Endothelial cell of umbilical vein (primary cell): Measurements from ENCODE around the gene USP31. TPM values are rescaled to one million over a fixed set of nuclear protein-coding genes. Genes with fewer than 3 reads are reported as not detected.

Source experiments
- BruUV-seq: library from RNA; stranded (reverse); fragments of 400-500 nt; replicated peaks from 2 replicates; lab custom pipeline; 2021; lab: Mats Ljungman, UMichigan
- CTCF ChIA-PET: fragments of 300-600, 350-600 bp; sonication (Branson Sonifier 250); formaldehyde crosslinking; loops from one replicate; lab custom pipeline; 2021; ENCODE audit warnings: antibody characterized with exemption, inconsistent platforms; lab: Charles Lee
- POLR2A ChIA-PET: fragments of 300-600, 350-600 bp; sonication (Branson Sonifier 250); formaldehyde crosslinking; loops from one replicate; lab custom pipeline; 2021; ENCODE audit warnings: antibody characterized with exemption, inconsistent platforms; lab: Charles Lee
- DNase-seq: peaks from one replicate; pipeline ENCODE4 v3.0.0-alpha.2; 2011; ENCODE audit warnings: low read depth, low spot score
- FAIRE-seq: peaks from 2 replicates; lab custom pipeline; 2011; peaks lifted over from hg19 to GRCh38; lab: Jason Lieb, UNC
- H2AFZ ChIP-seq: 2 replicates; pipeline ENCODE4 v1.6.0; 2012; ENCODE audit warnings: low read depth, low read length, control low read depth, inconsistent platforms
- H3K27ac ChIP-seq: 2 replicates; pipeline ENCODE4 v1.5.1; 2011; ENCODE audit warnings: low read depth, mild to moderate bottlenecking, control low read depth, low read length, moderate library complexity; ENCODE audit not compliant: insufficient read depth
- H3K27me3 ChIP-seq, 2 experiments: 2 replicates each; pipeline versions ENCODE4 v1.6.0 to v1.6.1; 2011; ENCODE audit warnings: low read length in 2 of 2, mixed read lengths in 1 of 2; ENCODE audit not compliant: control insufficient read depth in 2 of 2, insufficient read depth in 2 of 2
- H3K36me3 ChIP-seq, 2 experiments: 2 replicates in 1 of 2; 3 replicates in 1 of 2; pipeline ENCODE4 v1.5.1; 2011; ENCODE audit warnings: low read length in 2 of 2, mild to moderate bottlenecking in 1 of 2, moderate library complexity in 1 of 2; ENCODE audit not compliant: control insufficient read depth in 2 of 2, insufficient read depth in 2 of 2; ENCODE audit errors: extremely low read depth in 1 of 2
- H3K4me1 ChIP-seq: 3 replicates; pipeline ENCODE4 v1.5.1; 2011; ENCODE audit warnings: mild to moderate bottlenecking, low read length; ENCODE audit not compliant: control insufficient read depth, insufficient read depth; ENCODE audit errors: extremely low read depth
- H3K4me2 ChIP-seq: 2 replicates; pipeline ENCODE4 v1.6.1; 2011; ENCODE audit warnings: low read length, control low read depth, mixed read lengths; ENCODE audit not compliant: insufficient read depth
- H3K4me3 ChIP-seq, 3 experiments: fragments of 200-600 bp in 1 of 3; sonication (generic), shearing (Covaris generic) in 1 of 3; replicated peaks in 1 of 3; 2 replicates each; pipeline ENCODE4 v1.5.1; 2011 to 2016; ENCODE audit warnings: control low read depth in 3 of 3, low read length in 3 of 3, mild to moderate bottlenecking in 2 of 3, inconsistent platforms in 1 of 3, low read depth in 1 of 3, moderate library complexity in 1 of 3; ENCODE audit not compliant: insufficient read depth in 1 of 3
- H3K79me2 ChIP-seq: 2 replicates; pipeline ENCODE4 v1.6.0; 2012; ENCODE audit warnings: low read length, inconsistent platforms; ENCODE audit not compliant: control insufficient read depth, insufficient read depth
- H3K9ac ChIP-seq: replicated peaks from 2 replicates; pipeline ENCODE3; 2011; ENCODE audit warnings: low read length, control low read depth; ENCODE audit not compliant: insufficient read depth; ENCODE audit errors: extremely low read depth
- H3K9me1 ChIP-seq: replicated peaks from 3 replicates; pipeline ENCODE4 v1.6.0; 2011; ENCODE audit warnings: mild to moderate bottlenecking, low read length; ENCODE audit not compliant: control insufficient read depth, insufficient read depth; ENCODE audit errors: extremely low read depth
- H3K9me3 ChIP-seq: replicated peaks from 2 replicates; pipeline ENCODE4 v1.5.1; 2012; ENCODE audit warnings: low read length, inconsistent platforms; ENCODE audit not compliant: control insufficient read depth, insufficient read depth
- H4K20me1 ChIP-seq: replicated peaks from 2 replicates; pipeline ENCODE3; 2011; ENCODE audit warnings: mild to moderate bottlenecking, low read length; ENCODE audit not compliant: control insufficient read depth, insufficient read depth; ENCODE audit errors: extremely low read depth
- CTCF ChIP-seq, 2 donors: IDR thresholded peaks; 1 replicate in 1 of 2; 2 replicates in 1 of 2; pipeline ENCODE4 v1.5.1; 2011; ENCODE audit warnings: low read length in 2 of 2, mild to moderate bottlenecking in 2 of 2, moderate library complexity in 2 of 2, control low read depth in 1 of 2, inconsistent platforms in 1 of 2, low read depth in 1 of 2; ENCODE audit not compliant: insufficient read depth in 1 of 2; ENCODE audit errors: extremely low read depth in 1 of 2
- EZH2 ChIP-seq: IDR thresholded peaks from 2 replicates; pipeline ENCODE4 v1.6.1; 2012; ENCODE audit warnings: borderline replicate concordance, low read depth, mild to moderate bottlenecking, moderate library complexity, low read length, inconsistent platforms; ENCODE audit not compliant: severe bottlenecking
- FOS ChIP-seq: IDR thresholded peaks from 2 replicates; pipeline ENCODE4 v1.6.1; 2011; ENCODE audit warnings: mild to moderate bottlenecking, low read length, moderate library complexity, borderline replicate concordance; ENCODE audit not compliant: insufficient read depth
- GATA2 ChIP-seq: IDR thresholded peaks from 2 replicates; pipeline ENCODE4 v1.7.0; 2011; ENCODE audit warnings: low read depth, mild to moderate bottlenecking, moderate library complexity, mixed read lengths, low read length; ENCODE audit not compliant: insufficient read length, insufficient read depth
- JUN ChIP-seq: IDR thresholded peaks from 2 replicates; pipeline ENCODE4 v1.6.1; 2011; ENCODE audit warnings: borderline replicate concordance, low read depth; ENCODE audit not compliant: insufficient read length, insufficient read depth
- MAX ChIP-seq: IDR thresholded peaks from 2 replicates; pipeline ENCODE4 v1.6.1; 2011; ENCODE audit not compliant: insufficient read depth, insufficient read length
- MYC ChIP-seq: IDR thresholded peaks from one replicate; pipeline ENCODE4 v1.6.1; 2011; ENCODE audit warnings: mild to moderate bottlenecking, low read depth, low read length
- POLR2A ChIP-seq: IDR thresholded peaks from 2 replicates; pipeline ENCODE4 v1.6.1; 2012; ENCODE audit warnings: low read depth, mild to moderate bottlenecking, control low read depth, low read length
- POLR2AphosphoS5 ChIP-seq: IDR thresholded peaks from 2 replicates; pipeline ENCODE4 v1.6.1; 2012; ENCODE audit warnings: low read depth, mild to moderate bottlenecking, control low read depth, low read length, moderate library complexity; ENCODE audit not compliant: insufficient read depth
- dilution Hi-C: fragments of 300-500 bp; cut with MboI; formaldehyde crosslinking; loops from one replicate; pipeline ENCODE4 v1.15.0; 2019; ENCODE audit warnings: low sequenced_read_pairs; ENCODE audit not compliant: extremely low pct_ligation_motif_present
- intact Hi-C: fragments of 100-400 bp; cut with micrococcal nuclease; formaldehyde crosslinking; loops from one replicate; pipeline ENCODE4 v1.10.0; 2022
- polyA plus RNA-seq, 4 experiments: library from polyadenylated mRNA; depleted of rRNA in 3 of 4; stranded (reverse) in 3 of 4; unstranded in 1 of 4; fragments of >200 nt; gene quantifications; 2 replicates each; pipeline versions ENCODE4 v1.2.1 to v1.2.3, GENCODE V29; 2011 to 2012; ENCODE audit warnings: missing spikeins in 1 of 4
- total RNA-seq: library from RNA; stranded (reverse); gene quantifications from 2 replicates; pipeline ENCODE4 v1.2.3, GENCODE V29; 2021

The USP31 gene
- total and polyA plus RNA-seq, 2 donors (not counting 3 experiments of a cell fraction or from before 2014, with no cell fraction given): 14.5 to 42.4 TPM

- no TSS peak for BruUV-seq
- Histone ChIP-seq H3K27ac (no peak overlapping the region), H3K4me2 (no peak overlapping the region), H2AFZ (no peak overlapping the region), H4K20me1 (no peaks in the 10 kb centered on the region), H3K36me3 (no peaks in the 10 kb centered on the region), H3K9me1 (no peaks in the 10 kb centered on the region), H3K4me1 (no peaks in the 10 kb centered on the region), H3K27me3 (no peaks in the 10 kb centered on the region), H3K4me3 (no peak overlapping the region), H3K79me2 (no peaks in the 10 kb centered on the region), H3K9me3 (no peaks in the 10 kb centered on the region), H3K9ac (no peak overlapping the region)
- ChIA-PET CTCF (no interaction called here), POLR2A (no interaction called here)
- dilution Hi-C loops: no loop called here
- FAIRE-seq (no peak), DNase-seq (no peak)
- TF ChIP-seq POLR2AphosphoS5 (no peak), EZH2 (no peak), CTCF (IDR thresholded peaks at IDR 0.05; ENCODE audit: extremely low read depth in 1 of 2, insufficient read depth in 1 of 2, low read depth in 1 of 2, low read length in 2 of 2) (no peak), FOS (no peak)
- intact Hi-C loops: no loop called here
Measured at GRCh38 chr16:23015580-23015979, 133.7 kb downstream of the USP31 start.

GRCh38 chr16:23014592-23014991 is 134.7 kb downstream of the USP31 start:
- no peak overlapping the region for H2AFZ ChIP-seq
- TF ChIP-seq MYC (no peak), EZH2 (no peak), JUN (no peak), POLR2AphosphoS5 (no peak), FOS (no peak), GATA2 (no peak), CTCF (IDR thresholded peaks at IDR 0.05; ENCODE audit: extremely low read depth in 1 of 2, insufficient read depth in 1 of 2, low read depth in 1 of 2, low read length in 2 of 2) (no peak), POLR2A (no peak), MAX (no peak)
- no peaks in the 10 kb centered on the region for H3K9me1 ChIP-seq
- no TSS peak for BruUV-seq
- no peak overlapping the region for H3K9ac ChIP-seq
- H4K20me1 ChIP-seq: no peaks in the 10 kb centered on the region
- no peaks in the 10 kb centered on the region for H3K4me1 ChIP-seq
- intact Hi-C loops: no loop called here
- dilution Hi-C loops: no loop called here
- H3K27ac ChIP-seq: no peak overlapping the region
- H3K27me3 ChIP-seq: no peaks in the 10 kb centered on the region
- H3K9me3 ChIP-seq: no peaks in the 10 kb centered on the region
- ChIA-PET POLR2A (no interaction called here), CTCF (interaction anchor here (0.9 kb wide), 1 partner anchor 116 kb away, joined by 3 read pairs; no protein-coding TSS in a partner anchor)
- H3K36me3 ChIP-seq: no peaks in the 10 kb centered on the region
- no peaks in the 10 kb centered on the region for H3K79me2 ChIP-seq
- FAIRE-seq: no peak
- no peak overlapping the region for H3K4me2 ChIP-seq
- no peak overlapping the region for H3K4me3 ChIP-seq
- DNase-seq: no peak
